ENCODE measurements around the gene CYP3A5.
"Not testable (repeated sequence)": the region's sequence is repeated elsewhere in the genome, so short reads cannot be mapped to it uniquely, and the experiment has no call there.

The CYP3A5 gene

GRCh38 chr7:99679400-99680191 lies at the start of gene CYP3A5:
Gene CYP3A5, minus strand, starts transcription at chr7:99679996. Its CDS starts 100 bp downstream, at chr7:99679896.
- DNase-seq, result no peak

GRCh38 chr7:99728615-99729014 lies 48.8 kb upstream of the CYP3A5 start:
- no peak for DNase-seq

DNA sequence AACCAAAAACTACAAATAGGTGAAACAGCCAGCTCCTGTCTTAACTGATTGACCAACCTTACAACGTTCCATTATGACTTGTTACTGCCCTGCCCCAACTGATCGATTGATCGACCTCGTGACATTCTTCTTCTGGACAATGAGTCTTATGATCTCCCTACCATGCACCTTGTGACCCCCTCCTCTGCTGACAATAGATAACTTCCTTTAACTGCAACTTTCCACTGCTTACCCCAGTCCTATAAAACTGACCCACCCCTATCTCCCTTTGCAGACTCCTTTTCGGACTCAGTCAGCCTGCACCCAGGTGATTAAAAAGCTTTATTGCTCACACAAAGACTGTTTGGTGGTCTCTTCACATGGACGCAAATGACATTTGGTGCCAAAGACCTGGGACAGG lies 43.4 kb upstream of the CYP3A5 start:
- not testable (repeated sequence) for DNase-seq

- peak; percentile 75 to 86 for DNase-seq
These were observed 41.2 kb upstream of the CYP3A5 start for GRCh38 chr7:99720800-99721595.

GRCh38 chr7:99719996-99720769 lies 40.4 kb upstream of the CYP3A5 start:
- DNase-seq, result peak; percentile 25 to 29

- no peak for DNase-seq
These were observed 34.3 kb upstream of the CYP3A5 start for GRCh38 chr7:99713995-99714570.

DNA sequence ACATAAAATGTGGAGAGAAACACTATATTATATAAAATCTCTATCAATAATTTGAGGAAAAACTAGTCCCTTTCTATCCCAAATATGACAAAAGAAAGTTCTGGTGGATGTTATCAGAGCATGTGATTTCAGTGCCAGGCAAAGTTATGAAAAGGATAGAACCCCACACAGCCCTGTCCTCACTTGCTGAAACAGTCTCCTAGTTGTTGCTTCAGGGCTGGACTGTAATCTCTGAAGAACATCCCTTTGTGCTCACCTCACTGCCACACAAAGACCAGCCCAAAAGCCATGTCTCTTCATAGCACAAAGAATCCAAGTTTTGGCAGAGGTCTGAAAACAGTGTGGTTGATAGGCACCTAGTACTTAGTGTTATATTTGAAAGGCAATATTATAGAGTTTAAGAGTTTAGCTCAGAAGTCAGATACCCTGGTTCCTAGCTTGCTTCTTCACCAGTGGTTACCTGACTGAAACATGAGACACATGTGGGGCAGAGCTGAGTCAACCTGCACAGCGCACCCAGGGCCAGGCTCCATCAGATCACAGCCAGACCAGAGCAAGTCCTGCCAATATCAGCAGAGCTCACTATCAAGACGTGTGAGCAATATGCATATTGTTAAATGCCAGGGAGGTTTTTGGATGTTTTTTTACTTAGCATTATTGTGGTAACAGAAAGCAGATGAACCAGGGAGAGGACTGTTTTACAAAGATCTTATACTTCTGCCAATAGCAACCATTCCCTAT lies 30.2 kb upstream of the CYP3A5 start:
- no peak for DNase-seq

GRCh38 chr7:99709260-99709659 lies 29.5 kb upstream of the CYP3A5 start:
- no peak for DNase-seq

- no peak for DNase-seq
These were observed 27.3 kb upstream of the CYP3A5 start for GRCh38 chr7:99707096-99707495.

- no peak for DNase-seq
These were observed 20.1 kb upstream of the CYP3A5 start for GRCh38 chr7:99699946-99700345.

- peak in 1 of 2 donors; percentile 18 for DNase-seq
These were observed 19.3 kb upstream of the CYP3A5 start for GRCh38 chr7:99698867-99699730.

DNA sequence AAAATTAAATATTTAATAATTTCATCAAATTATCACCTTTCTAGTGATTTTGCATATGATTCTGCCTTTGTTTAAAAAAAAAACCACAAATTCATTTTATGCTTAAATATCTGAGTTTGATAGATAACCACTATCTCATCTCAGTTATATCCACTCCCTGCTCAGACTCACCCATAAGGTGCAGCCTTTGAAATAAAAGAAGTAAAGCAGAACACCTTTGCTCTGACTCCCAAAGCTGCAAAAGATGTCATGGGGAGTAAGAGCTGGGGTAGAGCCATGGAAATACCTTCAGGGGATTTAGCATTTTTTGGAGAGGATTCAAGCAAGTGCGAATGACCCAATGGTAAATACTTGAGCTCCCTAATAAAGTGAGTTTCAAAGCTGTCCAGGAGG lies 15.1 kb upstream of the CYP3A5 start:
- no peak for DNase-seq

GRCh38 chr7:99694201-99694911 lies 14.6 kb upstream of the CYP3A5 start:
- DNase-seq, result no peak

- no peak for DNase-seq
These were observed 13.8 kb upstream of the CYP3A5 start for GRCh38 chr7:99693427-99694200.

GRCh38 chr7:99693100-99693426 lies 13.3 kb upstream of the CYP3A5 start:
- no peak for DNase-seq

DNA sequence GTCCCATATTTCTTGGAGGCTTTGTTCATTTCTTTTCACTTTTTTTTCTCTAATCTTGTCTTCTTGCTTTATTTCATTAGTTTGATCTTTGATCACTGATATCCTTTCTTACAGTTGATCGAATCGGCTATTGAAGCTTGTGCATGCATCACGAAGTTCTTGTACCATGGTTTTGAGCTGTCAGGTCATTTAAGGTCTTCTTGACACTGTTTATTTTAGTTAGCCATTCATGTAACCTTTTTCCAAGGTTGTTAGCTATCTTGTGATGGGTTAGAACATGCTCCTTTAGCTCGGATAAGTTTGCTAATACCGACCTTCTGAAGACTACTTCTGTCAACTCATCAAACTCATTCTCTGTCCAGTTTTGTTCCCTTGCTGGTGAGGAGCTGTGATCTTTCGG lies 12.8 kb upstream of the CYP3A5 start:
- not testable (repeated sequence) for DNase-seq

DNA sequence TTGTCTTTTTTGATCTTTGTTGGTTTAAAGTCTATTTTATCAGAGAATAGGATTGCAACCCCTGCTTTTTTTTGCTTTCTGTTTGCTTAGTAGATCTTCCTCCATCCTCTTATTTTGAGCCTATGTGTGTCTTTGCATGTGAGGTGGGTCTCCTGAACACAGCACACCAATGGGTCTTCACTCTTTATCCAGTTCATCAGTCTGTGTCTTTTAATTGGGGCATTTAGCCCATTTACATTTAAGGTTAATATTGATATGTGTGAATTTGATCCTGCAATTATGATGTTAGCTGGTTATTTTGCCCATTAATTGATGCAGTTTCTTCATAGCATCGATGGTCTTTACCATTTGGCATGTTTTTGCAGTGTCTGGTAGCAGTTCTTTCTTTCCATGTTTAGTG lies 11.9 kb upstream of the CYP3A5 start:
- not testable (repeated sequence) for DNase-seq

- not testable (repeated sequence) for DNase-seq
These were observed 11.1 kb upstream of the CYP3A5 start for GRCh38 chr7:99690918-99691317.

GRCh38 chr7:99685871-99686608 lies 6.2 kb upstream of the CYP3A5 start:
- not testable (repeated sequence) for DNase-seq

Measured in inflammatory macrophage treated with lipopolysaccharide for 1 hour (primary cell).